H1 (cell line): ENCODE measurements around the gene PATJ. TPM values are rescaled to one million over a fixed set of nuclear protein-coding genes. Genes with fewer than 3 reads are reported as not detected.

Experiments
- CBX8 ChIP-seq: fragments of 300-800, 300-1000 bp; sonication (generic); IDR thresholded peaks from 2 replicates; pipeline ENCODE4 v1.7.1; 2016; ENCODE audit warnings: low read depth, low read length, borderline replicate concordance
- GTF2F1 ChIP-seq: IDR thresholded peaks from 2 replicates; pipeline ENCODE4 v1.6.1; 2012; ENCODE audit warnings: low read depth, low read length, improper control_type of control experiment, borderline replicate concordance
- KDM1A ChIP-seq: fragments of 200-600, 300-600 bp; sonication (generic); IDR thresholded peaks from 2 replicates; pipeline ENCODE4 v1.7.1; 2016; ENCODE audit warnings: mild to moderate bottlenecking, low read length, borderline replicate concordance
- POU5F1 ChIP-seq: IDR thresholded peaks from 2 replicates; pipeline ENCODE4 v1.6.1; 2011; ENCODE audit warnings: low read depth, mild to moderate bottlenecking, low read length, moderate library complexity
- RNF2 ChIP-seq: fragments of 200-900, 300-1000 bp; sonication (generic); IDR thresholded peaks from 2 replicates; pipeline ENCODE4 v1.7.1; 2016; ENCODE audit warnings: borderline replicate concordance, low read depth, mild to moderate bottlenecking, antibody characterized with exemption, low read length; ENCODE audit not compliant: poor library complexity, severe bottlenecking; ENCODE audit errors: missing control alignments
- YY1 ChIP-seq: IDR thresholded peaks from 2 replicates; pipeline ENCODE4 v1.6.1; 2011; ENCODE audit warnings: low read depth, mild to moderate bottlenecking, low read length
- polyA plus RNA-seq, 7 experiments: library from polyadenylated mRNA; depleted of rRNA in 3 of 7; stranded (reverse) in 5 of 7; unstranded in 2 of 7; fragments of >200 nt in 5 of 7; fragments of 200-250 nt in 2 of 7; gene quantifications; 1 replicate in 5 of 7; 2 replicates in 1 of 7; 4 replicates in 1 of 7; pipeline versions ENCODE4 v1.2.1 to v1.2.3, GENCODE V29; 2011 to 2013; ENCODE audit warnings: missing spikeins in 2 of 7, mixed read lengths in 2 of 7
- total RNA-seq: library from RNA; stranded (reverse); fragmentation: NEBNext Ultra II Directional; extraction: Animal tissue kit (Norgen Biotek cat#: 25700); gene quantifications from 2 replicates; pipeline ENCODE4 v1.2.1, GENCODE V29; 2021

The PATJ gene
- total and polyA plus RNA-seq, 2 of the 8 experiments (the other 6 are each of a cell fraction or from before 2014, with no cell fraction given) = 8.2 to 55.6 TPM

DNA sequence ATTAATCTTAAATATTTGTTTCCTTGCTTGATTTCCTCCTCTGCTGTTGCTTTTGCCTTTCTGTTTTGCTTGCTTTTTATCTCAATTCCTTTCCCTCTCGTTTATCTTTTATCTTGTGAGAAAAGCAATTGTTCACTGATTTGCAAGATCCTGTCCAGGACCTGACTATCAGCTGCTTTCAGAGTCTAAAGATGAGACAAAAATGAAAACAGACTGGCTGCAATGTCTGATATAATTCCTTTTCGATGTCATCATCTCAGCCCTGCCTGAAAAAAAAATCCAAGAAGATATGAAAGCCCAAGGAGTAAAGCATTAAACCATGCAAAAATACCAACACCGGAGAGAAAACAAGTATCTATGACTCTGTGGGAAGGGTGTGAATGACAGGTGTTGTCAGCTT is 225.5 kb downstream of the PATJ start (continued):
- TF ChIP-seq RNF2 = no peak
- TF ChIP-seq YY1 = no peak
- TF ChIP-seq POU5F1 = no peak
- no peak for TF ChIP-seq KDM1A
- no peak for TF ChIP-seq GTF2F1
- no peak for TF ChIP-seq CBX8
